ENCODE measurements around the gene CIB2. TPM values are rescaled to one million over a fixed set of nuclear protein-coding genes. Genes with fewer than 3 reads are reported as not detected.
A peak's percentile ranks its signal among the peaks of the same experiment; 100 is the strongest.

Gene CIB2
- polyA plus RNA-seq, 2 of the 4 experiments (the other 2 are of a cell fraction) = 21.2 to 25.3 TPM

- Histone ChIP-seq H3K4me2 (no peak overlapping the region), H3K4me3 (no peak overlapping the region), H3K9me3 (no peaks in the 10 kb centered on the region), H3K27ac (no peak overlapping the region), H3K4me1 (peaks cover 12% of the 10 kb centered on the region; the same call in 2 of the 3 replicates)
- no peak for ATAC-seq
- WGBS (ENCODE audit: missing lambda C conversion rate) = 94% methylated on average over 3 of the region's 3 CpGs
- DNase-seq (ENCODE audit: low read depth in 1 of 2, low spot score in 1 of 2) = no peak
- ChIA-PET CTCF (interaction anchor here (0.6 to 7.4 kb wide), 6 partner anchors 15 to 200 kb away, joined by 3 to 38 read pairs (median 5); no protein-coding TSS in a partner anchor), POLR2A (no interaction called here)
- FAIRE-seq = no peak
- no peak for TF ChIP-seq ZSCAN20 (CRISPR knock-in tag; IDR thresholded peaks at IDR 0.05)
- TF ChIP-seq, protein P1, sequence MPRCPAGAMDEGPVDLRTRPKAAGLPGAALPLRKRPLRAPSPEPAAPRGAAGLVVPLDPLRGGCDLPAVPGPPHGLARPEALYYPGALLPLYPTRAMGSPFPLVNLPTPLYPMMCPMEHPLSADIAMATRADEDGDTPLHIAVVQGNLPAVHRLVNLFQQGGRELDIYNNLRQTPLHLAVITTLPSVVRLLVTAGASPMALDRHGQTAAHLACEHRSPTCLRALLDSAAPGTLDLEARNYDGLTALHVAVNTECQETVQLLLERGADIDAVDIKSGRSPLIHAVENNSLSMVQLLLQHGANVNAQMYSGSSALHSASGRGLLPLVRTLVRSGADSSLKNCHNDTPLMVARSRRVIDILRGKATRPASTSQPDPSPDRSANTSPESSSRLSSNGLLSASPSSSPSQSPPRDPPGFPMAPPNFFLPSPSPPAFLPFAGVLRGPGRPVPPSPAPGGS (IDR thresholded peaks at IDR 0.05) = no peak
- TF ChIP-seq, protein P2, sequence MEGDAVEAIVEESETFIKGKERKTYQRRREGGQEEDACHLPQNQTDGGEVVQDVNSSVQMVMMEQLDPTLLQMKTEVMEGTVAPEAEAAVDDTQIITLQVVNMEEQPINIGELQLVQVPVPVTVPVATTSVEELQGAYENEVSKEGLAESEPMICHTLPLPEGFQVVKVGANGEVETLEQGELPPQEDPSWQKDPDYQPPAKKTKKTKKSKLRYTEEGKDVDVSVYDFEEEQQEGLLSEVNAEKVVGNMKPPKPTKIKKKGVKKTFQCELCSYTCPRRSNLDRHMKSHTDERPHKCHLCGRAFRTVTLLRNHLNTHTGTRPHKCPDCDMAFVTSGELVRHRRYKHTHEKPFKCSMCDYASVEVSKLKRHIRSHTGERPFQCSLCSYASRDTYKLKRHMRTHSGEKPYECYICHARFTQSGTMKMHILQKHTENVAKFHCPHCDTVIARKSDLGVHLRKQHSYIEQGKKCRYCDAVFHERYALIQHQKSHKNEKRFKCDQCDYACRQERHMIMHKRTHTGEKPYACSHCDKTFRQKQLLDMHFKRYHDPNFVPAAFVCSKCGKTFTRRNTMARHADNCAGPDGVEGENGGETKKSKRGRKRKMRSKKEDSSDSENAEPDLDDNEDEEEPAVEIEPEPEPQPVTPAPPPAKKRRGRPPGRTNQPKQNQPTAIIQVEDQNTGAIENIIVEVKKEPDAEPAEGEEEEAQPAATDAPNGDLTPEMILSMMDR (IDR thresholded peaks at IDR 0.05) = no peak
- no peak for TF ChIP-seq JUN (IDR thresholded peaks at IDR 0.05)
- TF ChIP-seq TP53 (CRISPR knock-in tag; IDR thresholded peaks at IDR 0.05) = no peak
- TF ChIP-seq EHMT2 (IDR thresholded peaks at IDR 0.05; ENCODE audit: low read depth) = no peak
Observed at GRCh38 chr15:78159395-78159794, 28.1 kb upstream of the CIB2 start.

DNA sequence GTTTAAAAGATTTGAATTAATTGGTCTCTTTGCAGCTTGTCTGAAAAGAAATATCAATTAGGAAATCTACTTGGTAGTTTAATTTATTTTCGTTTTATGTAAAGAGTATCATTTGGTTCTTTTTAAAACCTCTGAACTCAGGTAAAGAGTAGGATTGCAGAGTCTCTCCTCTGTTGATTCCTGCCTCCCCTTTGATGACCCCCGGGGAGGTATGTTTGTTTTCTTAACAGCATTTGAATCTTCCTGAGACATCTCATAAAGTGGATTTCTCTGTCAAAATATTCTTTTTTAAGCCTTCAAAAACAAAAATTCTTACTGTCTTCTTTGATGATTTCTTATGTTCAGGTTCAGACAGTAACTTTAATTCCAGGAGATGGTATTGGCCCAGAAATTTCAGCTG, 26.0 kb upstream of the CIB2 start:
- FAIRE-seq = no peak
- CTCF ChIA-PET = interaction anchor here (0.9 to 7.4 kb wide), 5 partner anchors 10 to 84 kb away, joined by 3 to 38 read pairs (median 4); partner anchors contain the start of gene CIB2
- H3K4me1 ChIP-seq = peaks cover 12% of the 10 kb centered on the region; the same call in 2 of the 3 replicates
- TF ChIP-seq KDM5A (IDR thresholded peaks at IDR 0.05) (no peak), ESRRA (IDR thresholded peaks at IDR 0.05; ENCODE audit: borderline replicate concordance, low read length) (no peak), CBX8 (IDR thresholded peaks at IDR 0.05) (no peak), GATA3 (IDR thresholded peaks at IDR 0.05; ENCODE audit: borderline replicate concordance) (no peak), NFE2L2 (conservative IDR thresholded peaks at IDR 0.05; ENCODE audit: low read length) (no peak), EP300 (IDR thresholded peaks at IDR 0.05) (no peak), SREBF2 (IDR thresholded peaks at IDR 0.05) (no peak)
- no peaks in the 10 kb centered on the region for H3K9me3 ChIP-seq
- DNase-seq (ENCODE audit: low read depth in 1 of 2, low spot score in 1 of 2) = no peak
- no peak overlapping the region for H3K4me2 ChIP-seq
- no peak overlapping the region for H3K4me3 ChIP-seq
- no peak for ATAC-seq
- H3K27ac ChIP-seq = no peak overlapping the region
- POLR2A ChIA-PET = interaction anchor here (1.3 kb wide), 1 partner anchor 8 kb away, joined by 3 read pairs; the partner anchor contains the start of gene IDH3A
- 11% methylated on average over 2 of the region's 2 CpGs for whole genome bisulfite sequencing (ENCODE audit: missing lambda C conversion rate)

- no peak for TF ChIP-seq POLR2AphosphoS2 (conservative IDR thresholded peaks at IDR 0.05; ENCODE audit: low read length)
- no peak for TF ChIP-seq NR3C1 (IDR thresholded peaks at IDR 0.05)
- TF ChIP-seq, protein P3, sequence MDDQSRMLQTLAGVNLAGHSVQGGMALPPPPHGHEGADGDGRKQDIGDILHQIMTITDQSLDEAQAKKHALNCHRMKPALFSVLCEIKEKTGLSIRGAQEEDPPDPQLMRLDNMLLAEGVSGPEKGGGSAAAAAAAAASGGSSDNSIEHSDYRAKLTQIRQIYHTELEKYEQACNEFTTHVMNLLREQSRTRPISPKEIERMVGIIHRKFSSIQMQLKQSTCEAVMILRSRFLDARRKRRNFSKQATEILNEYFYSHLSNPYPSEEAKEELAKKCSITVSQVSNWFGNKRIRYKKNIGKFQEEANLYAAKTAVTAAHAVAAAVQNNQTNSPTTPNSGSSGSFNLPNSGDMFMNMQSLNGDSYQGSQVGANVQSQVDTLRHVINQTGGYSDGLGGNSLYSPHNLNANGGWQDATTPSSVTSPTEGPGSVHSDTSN (IDR thresholded peaks at IDR 0.05) = no peak
- DNase-seq (ENCODE audit: low read depth in 1 of 2, low spot score in 1 of 2) = no peak
- peak; percentile 49 for FAIRE-seq
- H3K4me3 ChIP-seq = no peak overlapping the region
- 58% methylated on average over 1 of the region's 1 CpG for WGBS (ENCODE audit: missing lambda C conversion rate)
- H3K4me1 ChIP-seq = peaks cover 12% of the 10 kb centered on the region; the same call in 2 of the 3 replicates
- H3K9me3 ChIP-seq = no peaks in the 10 kb centered on the region
- ATAC-seq = no peak
- CTCF ChIA-PET = interaction anchor here (0.6 to 7.4 kb wide), 7 partner anchors 10 to 151 kb away, joined by 3 to 38 read pairs (median 3); partner anchors contain the start of gene CIB2
- H3K27ac ChIP-seq = no peak overlapping the region
- POLR2A ChIA-PET = no interaction called here
- H3K4me2 ChIP-seq = no peak overlapping the region
Observed at GRCh38 chr15:78156653-78157052, 25.4 kb upstream of the CIB2 start.

DNA sequence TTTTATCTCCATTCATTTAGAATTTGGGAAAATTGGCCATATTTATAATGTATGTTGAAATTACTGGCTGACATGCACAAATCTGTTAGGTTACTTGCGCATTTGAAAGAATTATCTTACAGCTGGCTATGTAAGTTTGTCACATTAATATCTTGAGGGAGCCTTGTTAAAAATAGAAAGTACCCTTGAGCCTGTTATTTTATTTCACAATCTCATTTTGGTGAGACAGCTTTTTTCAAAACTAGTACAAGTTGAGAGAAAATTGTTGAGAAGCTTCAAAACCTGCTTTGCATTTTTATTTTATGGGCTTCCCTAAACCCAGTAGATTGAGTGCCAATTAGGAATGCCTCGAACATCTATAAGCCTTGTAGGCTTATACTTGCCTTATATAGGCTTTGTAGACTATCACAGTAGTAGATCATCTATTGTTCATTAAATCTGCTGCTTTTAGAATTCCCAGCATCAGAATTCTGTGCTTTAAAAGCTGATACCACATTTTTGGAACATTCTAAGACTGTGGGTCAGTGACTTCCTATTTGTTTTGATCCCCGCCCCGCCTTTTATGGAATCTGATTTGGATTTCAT, 24.2 kb upstream of the CIB2 start:
- no peak overlapping the region for H3K4me2 ChIP-seq
- no peaks in the 10 kb centered on the region for H3K9me3 ChIP-seq
- WGBS (ENCODE audit: missing lambda C conversion rate) = 93% methylated on average over 4 of the region's 4 CpGs
- CTCF ChIA-PET = interaction anchor here (0.8 to 7.4 kb wide), 10 partner anchors 8 to 196 kb away, joined by 3 to 38 read pairs (median 3); partner anchors contain the start of gene CIB2
- ATAC-seq (no peak), FAIRE-seq (no peak), DNase-seq (ENCODE audit: low read depth in 1 of 2, low spot score in 1 of 2) (no peak)
- H3K4me1 ChIP-seq = peaks cover 18% of the 10 kb centered on the region; the same call in 2 of the 3 replicates
- POLR2A ChIA-PET = no interaction called here
- H3K27ac ChIP-seq = no peak overlapping the region
- no peak overlapping the region for H3K4me3 ChIP-seq
- TF ChIP-seq MAFK (IDR thresholded peaks at IDR 0.05; ENCODE audit: partially characterized antibody) (peak; percentile 6), CBX2 (IDR thresholded peaks at IDR 0.05; ENCODE audit: borderline replicate concordance, low read depth) (no peak)

All from A549 (cell line).